GM13976 (cell line): ENCODE measurements around the gene PDAP1.
"Not testable (repeated sequence)": the region's sequence is repeated elsewhere in the genome, so short reads cannot be mapped to it uniquely, and the experiment has no call there.

Experiments
- DNase-seq: peaks from one replicate; pipeline ENCODE4 v3.0.0; 2012; ENCODE audit warnings: low spot score
- CTCF ChIP-seq: IDR thresholded peaks from 2 replicates; pipeline ENCODE4 v1.5.1; 2012; ENCODE audit warnings: borderline replicate concordance, mild to moderate bottlenecking; ENCODE audit not compliant: insufficient read depth; ENCODE audit errors: extremely low read depth, missing control alignments, control extremely low read depth
- in situ Hi-C: fragments of 300-500 bp; cut with MboI; formaldehyde crosslinking; loops from one replicate; pipeline ENCODE4 v1.12.0; 2022; ENCODE audit warnings: low sequenced_read_pairs, mixed read lengths, inconsistent platforms; ENCODE audit not compliant: unreplicated experiment

The PDAP1 gene

GRCh38 chr7:99390941-99391602 is 17.3 kb downstream of the PDAP1 start:
- in situ Hi-C loops, result no loop called here
- no peak for TF ChIP-seq CTCF
- no peak for DNase-seq

- no peak for DNase-seq
- TF ChIP-seq CTCF, result no peak
- in situ Hi-C loops, result no loop called here
These were observed 18.6 kb downstream of the PDAP1 start for GRCh38 chr7:99389772-99390171.

- DNase-seq, result no peak
- in situ Hi-C loops, result no loop called here
- no peak for TF ChIP-seq CTCF
These were observed 20.5 kb downstream of the PDAP1 start for GRCh38 chr7:99387912-99388311.

- DNase-seq, in situ Hi-C loops: not testable (repeated sequence)
These were observed 21.2 kb downstream of the PDAP1 start for GRCh38 chr7:99387239-99387635.

- no peak for DNase-seq
- peak; percentile 31 for TF ChIP-seq CTCF
- in situ Hi-C loops, result no loop called here
These were observed 21.7 kb downstream of the PDAP1 start for GRCh38 chr7:99386584-99387238.

GRCh38 chr7:99385564-99385963 is 22.8 kb downstream of the PDAP1 start:
- in situ Hi-C loops, result no loop called here
- DNase-seq, result no peak
- no peak for TF ChIP-seq CTCF

GRCh38 chr7:99384523-99384922 is 23.9 kb downstream of the PDAP1 start:
- no peak for DNase-seq
- no peak for TF ChIP-seq CTCF
- in situ Hi-C loops, result no loop called here
